ENCODE results near the gene SLC7A8. TPM values are rescaled to one million over a fixed set of nuclear protein-coding genes. Genes with fewer than 3 reads are reported as not detected.

SLC7A8 gene
- total RNA-seq, 4 donors from 2014 or later, result 26.2 to 41.4 (median 37.5) TPM

DNA sequence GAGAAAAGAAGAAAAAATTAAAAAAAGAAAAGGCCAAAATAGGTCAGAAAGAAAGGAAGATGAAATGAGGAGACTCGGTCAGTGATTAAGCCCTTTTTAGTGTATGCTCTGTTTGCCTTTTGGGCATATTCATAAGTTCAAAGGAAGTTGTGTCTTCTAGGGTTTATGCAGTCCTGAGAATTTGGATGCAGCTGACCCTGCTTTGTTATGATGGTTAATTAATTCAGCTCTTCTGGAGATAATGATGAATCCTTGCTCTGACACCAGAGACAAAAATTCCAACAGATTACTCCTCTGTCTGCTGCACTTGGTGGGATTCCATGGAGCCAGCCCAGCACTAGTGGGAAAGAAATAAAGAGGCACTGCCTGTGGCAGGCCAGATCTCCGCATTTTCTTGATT is 4.5 kb upstream of the SLC7A8 start:
- peaks cover 0 to 4% of the 10 kb centered on the region in 2 donors for H3K27me3 ChIP-seq
- TF ChIP-seq EP300 (IDR thresholded peaks at IDR 0.05) (no peak), POLR2A (IDR thresholded peaks at IDR 0.05) (no peak)
- TF ChIP-seq, protein P1, sequence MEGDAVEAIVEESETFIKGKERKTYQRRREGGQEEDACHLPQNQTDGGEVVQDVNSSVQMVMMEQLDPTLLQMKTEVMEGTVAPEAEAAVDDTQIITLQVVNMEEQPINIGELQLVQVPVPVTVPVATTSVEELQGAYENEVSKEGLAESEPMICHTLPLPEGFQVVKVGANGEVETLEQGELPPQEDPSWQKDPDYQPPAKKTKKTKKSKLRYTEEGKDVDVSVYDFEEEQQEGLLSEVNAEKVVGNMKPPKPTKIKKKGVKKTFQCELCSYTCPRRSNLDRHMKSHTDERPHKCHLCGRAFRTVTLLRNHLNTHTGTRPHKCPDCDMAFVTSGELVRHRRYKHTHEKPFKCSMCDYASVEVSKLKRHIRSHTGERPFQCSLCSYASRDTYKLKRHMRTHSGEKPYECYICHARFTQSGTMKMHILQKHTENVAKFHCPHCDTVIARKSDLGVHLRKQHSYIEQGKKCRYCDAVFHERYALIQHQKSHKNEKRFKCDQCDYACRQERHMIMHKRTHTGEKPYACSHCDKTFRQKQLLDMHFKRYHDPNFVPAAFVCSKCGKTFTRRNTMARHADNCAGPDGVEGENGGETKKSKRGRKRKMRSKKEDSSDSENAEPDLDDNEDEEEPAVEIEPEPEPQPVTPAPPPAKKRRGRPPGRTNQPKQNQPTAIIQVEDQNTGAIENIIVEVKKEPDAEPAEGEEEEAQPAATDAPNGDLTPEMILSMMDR (IDR thresholded peaks at IDR 0.05), result no peak
- no peaks in the 10 kb centered on the region for H3K9me3 ChIP-seq
- no peaks in the 10 kb centered on the region for H3K4me1 ChIP-seq
- H3K4me3 ChIP-seq, result no peak overlapping the region
- WGBS, 2 donors, result 68 to 77% methylated on average over 2 of the region's 2 CpGs
- no peak for DNase-seq (ENCODE audit: low spot score in 2 of 2)
- no peak overlapping the region for H3K27ac ChIP-seq
- H3K36me3 ChIP-seq, result no peaks in the 10 kb centered on the region

DNA sequence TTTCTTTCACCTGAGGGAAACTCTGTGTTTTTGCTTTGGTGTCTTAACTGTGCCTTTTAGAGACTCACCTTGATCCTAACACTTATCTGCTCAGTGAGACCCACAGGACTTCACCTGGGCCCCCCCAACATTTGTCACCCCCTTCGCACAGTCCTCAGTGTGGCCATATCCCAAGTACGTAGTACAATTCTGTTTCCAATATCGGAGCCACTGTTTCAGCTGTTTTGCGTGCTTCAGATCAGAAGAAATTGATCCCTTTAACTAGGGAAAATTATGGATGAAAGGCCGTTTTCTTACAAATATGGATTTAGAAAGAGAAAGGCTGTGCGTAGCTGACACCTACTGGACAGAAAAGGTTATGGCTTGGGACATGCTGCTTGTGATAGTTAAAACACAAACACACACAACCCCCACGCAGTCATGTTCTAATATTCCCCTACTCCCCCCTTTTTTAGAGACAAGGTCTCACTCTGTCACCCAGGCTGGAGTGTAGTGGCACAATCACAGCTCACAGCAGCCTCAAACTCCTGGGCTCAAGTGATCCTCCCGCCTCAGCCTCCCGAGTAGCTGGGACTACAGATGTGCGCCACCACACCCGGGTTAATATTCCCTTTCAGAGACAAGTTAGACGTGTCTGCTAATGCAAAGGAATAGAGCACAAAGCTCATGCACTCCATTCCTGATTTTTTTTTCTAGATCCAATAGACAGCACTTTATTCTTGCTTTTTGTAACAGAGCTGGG is 3.6 kb upstream of the SLC7A8 start:
- Histone ChIP-seq H3K27ac (no peak overlapping the region), H3K27me3 (peaks cover 0 to 5% of the 10 kb centered on the region in 2 donors), H3K4me1 (peaks cover 0 to 7% (median 0%) of the 10 kb centered on the region in 4 donors), H3K36me3 (no peaks in the 10 kb centered on the region), H3K9me3 (no peaks in the 10 kb centered on the region), H3K4me3 (no peak overlapping the region)
- DNase-seq (ENCODE audit: low spot score in 2 of 2), result peak in 1 of 2 donors; percentile 77
- 49 to 52% methylated on average over 12 of the region's 12 CpGs for WGBS, 2 donors
- TF ChIP-seq, protein P1 (IDR thresholded peaks at IDR 0.05), result peak; percentile 56 to 93 (median 74)
- TF ChIP-seq EP300 (IDR thresholded peaks at IDR 0.05), result no peak
- no peak for TF ChIP-seq POLR2A (IDR thresholded peaks at IDR 0.05)

GRCh38 chr14:23185063-23185462 is 1.6 kb upstream of the SLC7A8 start:
- Histone ChIP-seq H3K36me3 (no peaks in the 10 kb centered on the region), H3K4me1 (peaks cover 0 to 11% (median 0%) of the 10 kb centered on the region in 4 donors), H3K27me3 (peaks cover 0 to 25% of the 10 kb centered on the region in 2 donors), H3K4me3 (no peak overlapping the region), H3K9me3 (no peaks in the 10 kb centered on the region), H3K27ac (no peak overlapping the region)
- TF ChIP-seq POLR2A (IDR thresholded peaks at IDR 0.05), result no peak
- TF ChIP-seq, protein P1 (IDR thresholded peaks at IDR 0.05), result no peak
- no peak for TF ChIP-seq EP300 (IDR thresholded peaks at IDR 0.05)
- WGBS, 2 donors, result 58 to 62% methylated on average over 3 of the region's 3 CpGs
- DNase-seq (ENCODE audit: low spot score in 2 of 2), result no peak

DNA sequence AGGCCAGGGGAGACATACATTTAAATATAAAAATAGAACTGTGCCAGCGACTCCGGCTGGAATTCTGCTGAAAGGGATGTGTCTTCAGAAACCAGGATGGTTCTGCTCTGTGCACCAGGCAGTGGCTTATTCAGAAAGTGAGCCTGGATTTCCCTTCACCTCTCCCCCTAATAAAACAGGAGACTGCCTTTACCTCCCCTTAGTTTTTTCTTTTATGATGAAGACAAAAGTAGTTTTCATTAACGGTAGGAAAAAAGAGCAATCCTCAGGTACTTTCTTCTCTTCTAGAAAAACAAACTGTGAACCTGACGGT is 346 bp downstream of the SLC7A8 start:
- DNase-seq (ENCODE audit: low spot score in 2 of 2), result no peak
- peak overlapping the region; percentile 31 to 51 (median 41) for H3K4me3 ChIP-seq
- no peaks in the 10 kb centered on the region for H3K9me3 ChIP-seq
- H3K36me3 ChIP-seq, result no peaks in the 10 kb centered on the region
- H3K27ac ChIP-seq, result peak overlapping the region in 1 of 4 donors; percentile 4
- peaks cover 0 to 11% (median 0%) of the 10 kb centered on the region in 4 donors for H3K4me1 ChIP-seq
- TF ChIP-seq POLR2A (IDR thresholded peaks at IDR 0.05), result no peak
- peaks cover 0 to 26% of the 10 kb centered on the region in 2 donors for H3K27me3 ChIP-seq
- WGBS, 2 donors, result 1 to 2% methylated on average over 4 of the region's 4 CpGs

- TF ChIP-seq POLR2A (IDR thresholded peaks at IDR 0.05), result no peak
- peak in 1 of 2 donors; percentile 17 for TF ChIP-seq EP300 (IDR thresholded peaks at IDR 0.05)
- TF ChIP-seq, protein P1 (IDR thresholded peaks at IDR 0.05), result no peak
- Histone ChIP-seq H3K4me1 (peaks cover 0 to 11% (median 0%) of the 10 kb centered on the region in 4 donors), H3K36me3 (no peaks in the 10 kb centered on the region), H3K27ac (peak overlapping the region in 2 of 4 donors; percentile 10 to 40), H3K27me3 (peaks cover 0 to 26% of the 10 kb centered on the region in 2 donors), H3K4me3 (peak overlapping the region; percentile 31 to 51 (median 41)), H3K9me3 (no peaks in the 10 kb centered on the region)
- WGBS, 2 donors, result 2 to 3% methylated on average over 24 of the region's 24 CpGs
- DNase-seq (ENCODE audit: low spot score in 2 of 2), result no peak
Observed at GRCh38 chr14:23182372-23183157, 895 bp downstream of the SLC7A8 start.

Data from tibial nerve (tissue), 4 donors.